Left ventricle myocardium inferior (tissue), 1 donor: ENCODE data around the gene IRF2. TPM values are rescaled to one million over a fixed set of nuclear protein-coding genes. Genes with fewer than 3 reads are reported as not detected.

ENCODE experiments used
- DNase-seq: peaks from one replicate; pipeline ENCODE4 v3.0.0-alpha.2; 2020
- H3K27ac ChIP-seq: fragments of 200-600 bp; replicated peaks from 2 replicates; pipeline ENCODE4 v1.8.0; 2021
- H3K27me3 ChIP-seq: fragments of 200-600 bp; 2 replicates; pipeline ENCODE4 v1.8.0; 2021; ENCODE audit warnings: low read depth
- H3K36me3 ChIP-seq: fragments of 200-600 bp; 2 replicates; pipeline ENCODE4 v1.8.0; 2021
- H3K4me1 ChIP-seq: fragments of 200-600 bp; 2 replicates; pipeline ENCODE4 v1.8.0; 2021
- H3K4me3 ChIP-seq: fragments of 200-600 bp; 2 replicates; pipeline ENCODE4 v1.8.0; 2021; ENCODE audit warnings: mild to moderate bottlenecking, moderate library complexity
- H3K9me3 ChIP-seq: fragments of 200-600 bp; replicated peaks from 2 replicates; pipeline ENCODE4 v1.8.0; 2021
- intact Hi-C: fragments of 100-400 bp; cut with micrococcal nuclease; formaldehyde crosslinking; loops from one replicate; pipeline ENCODE4 v1.11.0; 2022
- total RNA-seq: library from RNA; stranded (reverse); fragmentation: NEBNext Ultra II Directional; extraction: Animal tissue kit (Norgen Biotek cat#: 25700); gene quantifications from one replicate; pipeline ENCODE4 v1.2.1, GENCODE V29; 2021
- TF ChIP-seq, protein P1 (sequence below): fragments of 200-600 bp; IDR thresholded peaks from 2 replicates; pipeline ENCODE4 v1.8.0; 2021; ENCODE audit warnings: antibody characterized with exemption, mild to moderate bottlenecking, borderline replicate concordance
- donor health status: DM: no; HTN: yes; CAD: no; lungs with severe emphysema.

IRF2 gene
- total RNA-seq, 1 donor from 2014 or later: 25.9 TPM

- H3K4me3 ChIP-seq: no peak overlapping the region
- TF ChIP-seq, protein P1, sequence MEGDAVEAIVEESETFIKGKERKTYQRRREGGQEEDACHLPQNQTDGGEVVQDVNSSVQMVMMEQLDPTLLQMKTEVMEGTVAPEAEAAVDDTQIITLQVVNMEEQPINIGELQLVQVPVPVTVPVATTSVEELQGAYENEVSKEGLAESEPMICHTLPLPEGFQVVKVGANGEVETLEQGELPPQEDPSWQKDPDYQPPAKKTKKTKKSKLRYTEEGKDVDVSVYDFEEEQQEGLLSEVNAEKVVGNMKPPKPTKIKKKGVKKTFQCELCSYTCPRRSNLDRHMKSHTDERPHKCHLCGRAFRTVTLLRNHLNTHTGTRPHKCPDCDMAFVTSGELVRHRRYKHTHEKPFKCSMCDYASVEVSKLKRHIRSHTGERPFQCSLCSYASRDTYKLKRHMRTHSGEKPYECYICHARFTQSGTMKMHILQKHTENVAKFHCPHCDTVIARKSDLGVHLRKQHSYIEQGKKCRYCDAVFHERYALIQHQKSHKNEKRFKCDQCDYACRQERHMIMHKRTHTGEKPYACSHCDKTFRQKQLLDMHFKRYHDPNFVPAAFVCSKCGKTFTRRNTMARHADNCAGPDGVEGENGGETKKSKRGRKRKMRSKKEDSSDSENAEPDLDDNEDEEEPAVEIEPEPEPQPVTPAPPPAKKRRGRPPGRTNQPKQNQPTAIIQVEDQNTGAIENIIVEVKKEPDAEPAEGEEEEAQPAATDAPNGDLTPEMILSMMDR: no peak
- H3K9me3 ChIP-seq: no peaks in the 10 kb centered on the region
- no peaks in the 10 kb centered on the region for H3K36me3 ChIP-seq
- peaks cover 100% of the 10 kb centered on the region for H3K4me1 ChIP-seq
- no peak for DNase-seq
- peak overlapping the region; percentile 13 for H3K27ac ChIP-seq
- H3K27me3 ChIP-seq: no peaks in the 10 kb centered on the region
- intact Hi-C loops: no loop called here
Observed at GRCh38 chr4:184444953-184445309, 29.4 kb downstream of the IRF2 start.

GRCh38 chr4:184444215-184444952 is 30.0 kb downstream of the IRF2 start:
- TF ChIP-seq, protein P1: no peak
- Histone ChIP-seq H3K27me3 (no peaks in the 10 kb centered on the region), H3K27ac (peak overlapping the region; percentile 13), H3K4me1 (peaks cover 100% of the 10 kb centered on the region), H3K36me3 (no peaks in the 10 kb centered on the region), H3K9me3 (no peaks in the 10 kb centered on the region), H3K4me3 (no peak overlapping the region)
- no peak for DNase-seq
- intact Hi-C loops: no loop called here

GRCh38 chr4:184443318-184443717 is 31.0 kb downstream of the IRF2 start:
- no peaks in the 10 kb centered on the region for H3K36me3 ChIP-seq
- no peak overlapping the region for H3K27ac ChIP-seq
- no peaks in the 10 kb centered on the region for H3K27me3 ChIP-seq
- H3K4me1 ChIP-seq: peaks cover 100% of the 10 kb centered on the region
- H3K9me3 ChIP-seq: no peaks in the 10 kb centered on the region
- intact Hi-C loops: no loop called here
- DNase-seq: no peak
- TF ChIP-seq, protein P1: no peak
- H3K4me3 ChIP-seq: no peak overlapping the region

DNA sequence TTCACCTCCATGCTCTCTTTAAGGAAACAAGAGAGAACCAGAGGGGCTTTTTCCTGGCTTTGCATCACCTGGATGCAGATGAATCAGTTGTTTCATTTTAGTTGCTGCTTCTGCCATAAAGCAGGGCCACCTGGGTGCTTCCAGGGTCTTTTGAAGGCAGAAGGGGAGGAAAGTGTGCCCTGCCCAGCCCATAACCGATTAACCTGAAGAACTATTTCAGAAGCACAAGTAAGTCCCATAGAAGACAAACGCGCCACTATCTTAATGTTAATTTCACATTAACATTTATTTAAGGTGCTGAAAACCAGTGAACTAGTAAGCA is 32.1 kb downstream of the IRF2 start:
- peak overlapping the region; percentile 1 for H3K4me3 ChIP-seq

GRCh38 chr4:184441461-184442313 is 32.7 kb downstream of the IRF2 start:
- H3K4me1 ChIP-seq: peaks cover 100% of the 10 kb centered on the region
- intact Hi-C loops: no loop called here
- no peaks in the 10 kb centered on the region for H3K9me3 ChIP-seq
- no peak for DNase-seq
- TF ChIP-seq, protein P1: no peak
- no peaks in the 10 kb centered on the region for H3K36me3 ChIP-seq
- H3K27ac ChIP-seq: peak overlapping the region; percentile 58
- H3K27me3 ChIP-seq: no peaks in the 10 kb centered on the region
- H3K4me3 ChIP-seq: peak overlapping the region; percentile 1

More for the DNA sequence above, 32.1 kb downstream of the IRF2 start:
- TF ChIP-seq, protein P1: no peak
- Histone ChIP-seq H3K9me3 (no peaks in the 10 kb centered on the region), H3K4me1 (peaks cover 100% of the 10 kb centered on the region), H3K27me3 (no peaks in the 10 kb centered on the region), H3K36me3 (no peaks in the 10 kb centered on the region), H3K27ac (peak overlapping the region; percentile 58)
- DNase-seq: no peak
- intact Hi-C loops: no loop called here
